Liver (tissue), 9 donors: ENCODE measurements around the gene CYP4F22. TPM values are rescaled to one million over a fixed set of nuclear protein-coding genes. Genes with fewer than 3 reads are reported as not detected.

Experiments used
- DNase-seq: peaks from one replicate; pipeline ENCODE4 v3.0.0-alpha.2; 2017; ENCODE audit warnings: low spot score
- H3K27ac ChIP-seq, 2 donors: one replicate each; pipeline ENCODE4 v1.7.0; 2013; ENCODE audit warnings: inconsistent platforms in 2 of 2, low read length in 2 of 2, control low read depth in 1 of 2, low read depth in 1 of 2, mild to moderate bottlenecking in 1 of 2
- H3K27me3 ChIP-seq, 4 donors: one replicate each; pipeline versions ENCODE4 v1.6.1 to v1.7.0; 2013; ENCODE audit warnings: low read length in 3 of 4, inconsistent platforms in 1 of 4, mild to moderate bottlenecking in 1 of 4, moderate library complexity in 1 of 4; ENCODE audit not compliant: control insufficient read depth in 4 of 4, insufficient read depth in 4 of 4
- H3K36me3 ChIP-seq, 4 donors: one replicate each; pipeline versions ENCODE4 v1.6.1 to v1.7.0; 2013; ENCODE audit warnings: low read length in 3 of 4, mild to moderate bottlenecking in 3 of 4, low read depth in 1 of 4, moderate library complexity in 1 of 4; ENCODE audit not compliant: control insufficient read depth in 4 of 4, insufficient read depth in 3 of 4
- H3K4me1 ChIP-seq, 4 donors: one replicate each; pipeline versions ENCODE4 v1.6.1 to v1.7.0; 2013; ENCODE audit warnings: low read length in 3 of 4, mild to moderate bottlenecking in 3 of 4, moderate library complexity in 1 of 4; ENCODE audit not compliant: control insufficient read depth in 4 of 4, insufficient read depth in 4 of 4
- H3K4me3 ChIP-seq, 3 donors: one replicate each; pipeline versions ENCODE4 v1.6.1 to v1.7.0; 2013; ENCODE audit warnings: low read length in 3 of 3, control low read depth in 1 of 3, low read depth in 1 of 3, mild to moderate bottlenecking in 1 of 3
- H3K9ac ChIP-seq, 2 donors: one replicate each; pipeline ENCODE4 v1.7.0; 2013; ENCODE audit warnings: low read length in 2 of 2, mild to moderate bottlenecking in 2 of 2, moderate library complexity in 2 of 2, control low read depth in 1 of 2, low read depth in 1 of 2
- H3K9me3 ChIP-seq, 4 donors: one replicate each; pipeline versions ENCODE4 v1.6.1 to v1.7.0; 2013; ENCODE audit warnings: low read length in 3 of 4; ENCODE audit not compliant: control insufficient read depth in 4 of 4
- ATF3 ChIP-seq: IDR thresholded peaks from 2 replicates; pipeline ENCODE4 v1.6.1; 2016; ENCODE audit warnings: antibody characterized with exemption
- FOXA2 ChIP-seq: IDR thresholded peaks from 2 replicates; pipeline ENCODE4 v1.6.1; 2016; ENCODE audit warnings: antibody characterized with exemption
- GABPA ChIP-seq, 2 donors: IDR thresholded peaks in 1 of 2; conservative IDR thresholded peaks in 1 of 2; 2 replicates each; pipeline ENCODE4 v1.6.1; 2016; ENCODE audit warnings: antibody characterized with exemption in 2 of 2, mild to moderate bottlenecking in 1 of 2, moderate library complexity in 1 of 2
- JUND ChIP-seq, 2 donors: IDR thresholded peaks; 2 replicates each; pipeline ENCODE4 v1.6.1; 2016; ENCODE audit warnings: antibody characterized with exemption in 2 of 2
- RAD21 ChIP-seq, 2 donors: IDR thresholded peaks; 2 replicates each; pipeline ENCODE4 v1.6.1; 2016; ENCODE audit warnings: antibody characterized with exemption in 2 of 2, mild to moderate bottlenecking in 2 of 2
- SP1 ChIP-seq: IDR thresholded peaks from 2 replicates; pipeline ENCODE4 v1.6.1; 2018; ENCODE audit warnings: antibody characterized with exemption, mild to moderate bottlenecking
- WGBS: extraction: QIAGEN DNeasy Blood & Tissue Kit; methylation state at CpG from one replicate; pipeline ENCODE4 v1.1.7; 2013; 5-methylcytosine and 5-hydroxymethylcytosine counted together
- polyA plus RNA-seq, 2 donors: library from polyadenylated mRNA; stranded (reverse) in 1 of 2; unstranded in 1 of 2; fragments of 200-250 nt in 1 of 2; fragments of >200 nt in 1 of 2; fragmentation: Nextera tagmentation in 1 of 2; extraction: Ambion mirVana in 1 of 2; gene quantifications; one replicate each; pipeline versions ENCODE4 v1.2.1 to v1.2.3, GENCODE V29; 2013 to 2015
- total RNA-seq, 2 donors: library from RNA; depleted of rRNA; stranded (reverse); fragments of >200 nt; gene quantifications; one replicate each; pipeline ENCODE4 v1.2.3, GENCODE V29; 2014
- TF ChIP-seq, protein P1 (sequence below): IDR thresholded peaks from 2 replicates; pipeline ENCODE4 v1.6.1; 2016; ENCODE audit warnings: antibody characterized with exemption
- TF ChIP-seq, protein P2 (sequence below): fragments of 150-350 bp; IDR thresholded peaks from 2 replicates; pipeline ENCODE4 v1.5.1; 2017; ENCODE audit warnings: improper control_type of control experiment, low read depth, low read length; ENCODE audit not compliant: missing input control
- TF ChIP-seq, protein P3 (sequence below): IDR thresholded peaks from 2 replicates; pipeline ENCODE4 v1.6.1; 2016; ENCODE audit warnings: antibody characterized with exemption, mild to moderate bottlenecking
- donor health status: healthy.
- donor health status: healthy.
- donor health status: healthy.
- donor health status: healthy.
- donor health status: healthy.

Gene CYP4F22
- total and polyA plus RNA-seq, 4 donors = 0.42 to 3.9 (median 1.9) TPM

DNA sequence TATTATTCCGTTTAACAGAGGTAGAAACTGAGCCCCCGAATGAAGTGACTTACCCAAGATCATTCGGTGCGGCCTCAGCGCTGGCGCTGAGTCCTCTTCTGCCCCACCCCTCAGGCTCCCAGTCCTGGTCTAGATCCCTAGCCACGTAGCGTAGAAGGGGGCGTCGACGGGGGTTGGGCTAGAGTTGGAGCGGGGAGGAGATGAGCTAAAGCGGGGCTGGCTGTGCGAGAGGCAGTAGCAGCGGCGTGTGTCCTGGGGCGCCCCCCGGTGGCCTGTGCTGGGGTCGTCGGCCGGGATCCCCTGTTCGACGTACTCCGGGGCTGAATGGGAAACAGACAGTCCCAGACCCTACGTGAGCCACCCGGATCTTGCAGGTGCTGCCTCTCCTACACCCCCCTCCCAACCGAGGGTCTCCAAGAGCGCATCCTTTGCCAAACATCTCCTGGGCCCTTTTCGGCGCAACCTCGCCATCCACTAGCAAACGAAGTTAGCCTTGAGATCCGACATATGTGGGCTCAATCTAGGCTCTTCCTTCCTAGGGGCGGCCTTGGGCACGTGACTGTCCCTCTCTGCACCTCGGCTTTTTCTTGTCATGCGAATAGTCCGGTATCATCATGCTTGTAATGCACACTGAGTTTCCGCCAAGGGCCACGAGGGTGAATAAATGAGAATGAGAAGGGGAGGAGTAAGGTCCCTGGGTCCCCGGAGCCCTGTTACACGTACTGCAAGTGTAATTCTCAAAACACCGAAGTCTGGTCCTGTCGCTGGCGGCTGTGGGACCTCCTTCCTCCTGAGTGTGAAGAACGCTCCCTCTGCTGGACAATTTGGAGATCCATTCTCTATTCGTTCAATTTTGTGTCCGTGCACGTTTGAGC is 47.7 kb downstream of the CYP4F22 start (continued):
- TF ChIP-seq, protein P1, sequence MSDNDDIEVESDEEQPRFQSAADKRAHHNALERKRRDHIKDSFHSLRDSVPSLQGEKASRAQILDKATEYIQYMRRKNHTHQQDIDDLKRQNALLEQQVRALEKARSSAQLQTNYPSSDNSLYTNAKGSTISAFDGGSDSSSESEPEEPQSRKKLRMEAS = peak; percentile 26
- TF ChIP-seq GABPA (IDR thresholded peaks at IDR 0.05 in 1 of 2, conservative IDR thresholded peaks at IDR 0.05 in 1 of 2) (no peak), ATF3 (no peak), FOXA2 (no peak), RAD21 (IDR thresholded peaks at IDR 0.05) (peak; percentile 92 to 94)
- TF ChIP-seq, protein P2, sequence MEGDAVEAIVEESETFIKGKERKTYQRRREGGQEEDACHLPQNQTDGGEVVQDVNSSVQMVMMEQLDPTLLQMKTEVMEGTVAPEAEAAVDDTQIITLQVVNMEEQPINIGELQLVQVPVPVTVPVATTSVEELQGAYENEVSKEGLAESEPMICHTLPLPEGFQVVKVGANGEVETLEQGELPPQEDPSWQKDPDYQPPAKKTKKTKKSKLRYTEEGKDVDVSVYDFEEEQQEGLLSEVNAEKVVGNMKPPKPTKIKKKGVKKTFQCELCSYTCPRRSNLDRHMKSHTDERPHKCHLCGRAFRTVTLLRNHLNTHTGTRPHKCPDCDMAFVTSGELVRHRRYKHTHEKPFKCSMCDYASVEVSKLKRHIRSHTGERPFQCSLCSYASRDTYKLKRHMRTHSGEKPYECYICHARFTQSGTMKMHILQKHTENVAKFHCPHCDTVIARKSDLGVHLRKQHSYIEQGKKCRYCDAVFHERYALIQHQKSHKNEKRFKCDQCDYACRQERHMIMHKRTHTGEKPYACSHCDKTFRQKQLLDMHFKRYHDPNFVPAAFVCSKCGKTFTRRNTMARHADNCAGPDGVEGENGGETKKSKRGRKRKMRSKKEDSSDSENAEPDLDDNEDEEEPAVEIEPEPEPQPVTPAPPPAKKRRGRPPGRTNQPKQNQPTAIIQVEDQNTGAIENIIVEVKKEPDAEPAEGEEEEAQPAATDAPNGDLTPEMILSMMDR = peak; percentile 84

DNA sequence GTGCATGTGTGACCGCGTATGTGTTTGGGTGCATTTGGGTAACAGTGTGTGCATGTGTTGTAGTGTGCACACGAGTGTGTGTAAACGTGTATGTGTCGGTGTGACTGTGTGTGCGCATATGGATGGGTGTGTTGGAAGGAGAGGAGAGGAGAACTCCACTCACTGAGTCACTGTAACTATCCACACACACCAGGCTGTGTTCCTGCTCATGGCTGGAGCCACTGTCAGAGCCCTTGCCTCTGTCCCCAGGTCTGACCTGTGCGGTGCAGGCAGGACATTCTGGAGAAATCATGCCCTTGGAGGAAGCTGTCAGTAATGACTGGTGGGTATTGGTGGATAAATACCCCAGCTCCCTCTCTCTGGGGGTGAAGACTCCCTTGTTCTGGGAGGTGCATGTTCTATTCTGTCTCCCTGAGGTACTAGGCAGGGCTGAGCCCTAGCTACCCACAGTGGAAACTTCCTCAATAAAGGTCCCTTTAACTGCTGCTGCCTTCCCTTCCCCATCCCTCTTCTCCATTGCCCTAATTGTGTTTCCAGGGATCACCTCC is 48.4 kb downstream of the CYP4F22 start:
- no peaks in the 10 kb centered on the region for H3K9me3 ChIP-seq
- TF ChIP-seq ATF3 (no peak), JUND (IDR thresholded peaks at IDR 0.05) (no peak)
- TF ChIP-seq, protein P3, sequence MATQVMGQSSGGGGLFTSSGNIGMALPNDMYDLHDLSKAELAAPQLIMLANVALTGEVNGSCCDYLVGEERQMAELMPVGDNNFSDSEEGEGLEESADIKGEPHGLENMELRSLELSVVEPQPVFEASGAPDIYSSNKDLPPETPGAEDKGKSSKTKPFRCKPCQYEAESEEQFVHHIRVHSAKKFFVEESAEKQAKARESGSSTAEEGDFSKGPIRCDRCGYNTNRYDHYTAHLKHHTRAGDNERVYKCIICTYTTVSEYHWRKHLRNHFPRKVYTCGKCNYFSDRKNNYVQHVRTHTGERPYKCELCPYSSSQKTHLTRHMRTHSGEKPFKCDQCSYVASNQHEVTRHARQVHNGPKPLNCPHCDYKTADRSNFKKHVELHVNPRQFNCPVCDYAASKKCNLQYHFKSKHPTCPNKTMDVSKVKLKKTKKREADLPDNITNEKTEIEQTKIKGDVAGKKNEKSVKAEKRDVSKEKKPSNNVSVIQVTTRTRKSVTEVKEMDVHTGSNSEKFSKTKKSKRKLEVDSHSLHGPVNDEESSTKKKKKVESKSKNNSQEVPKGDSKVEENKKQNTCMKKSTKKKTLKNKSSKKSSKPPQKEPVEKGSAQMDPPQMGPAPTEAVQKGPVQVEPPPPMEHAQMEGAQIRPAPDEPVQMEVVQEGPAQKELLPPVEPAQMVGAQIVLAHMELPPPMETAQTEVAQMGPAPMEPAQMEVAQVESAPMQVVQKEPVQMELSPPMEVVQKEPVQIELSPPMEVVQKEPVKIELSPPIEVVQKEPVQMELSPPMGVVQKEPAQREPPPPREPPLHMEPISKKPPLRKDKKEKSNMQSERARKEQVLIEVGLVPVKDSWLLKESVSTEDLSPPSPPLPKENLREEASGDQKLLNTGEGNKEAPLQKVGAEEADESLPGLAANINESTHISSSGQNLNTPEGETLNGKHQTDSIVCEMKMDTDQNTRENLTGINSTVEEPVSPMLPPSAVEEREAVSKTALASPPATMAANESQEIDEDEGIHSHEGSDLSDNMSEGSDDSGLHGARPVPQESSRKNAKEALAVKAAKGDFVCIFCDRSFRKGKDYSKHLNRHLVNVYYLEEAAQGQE = no peak
- peaks cover 1 to 13% (median 6%) of the 10 kb centered on the region in 4 donors for H3K4me1 ChIP-seq
- no peaks in the 10 kb centered on the region for H3K27me3 ChIP-seq
- under 1% methylated on average over 7 of the region's 7 CpGs for WGBS
- H3K4me3 ChIP-seq = no peak overlapping the region
- no peak overlapping the region for H3K27ac ChIP-seq
- no peak overlapping the region for H3K9ac ChIP-seq
- no peaks in the 10 kb centered on the region for H3K36me3 ChIP-seq
- no peak for DNase-seq

DNA sequence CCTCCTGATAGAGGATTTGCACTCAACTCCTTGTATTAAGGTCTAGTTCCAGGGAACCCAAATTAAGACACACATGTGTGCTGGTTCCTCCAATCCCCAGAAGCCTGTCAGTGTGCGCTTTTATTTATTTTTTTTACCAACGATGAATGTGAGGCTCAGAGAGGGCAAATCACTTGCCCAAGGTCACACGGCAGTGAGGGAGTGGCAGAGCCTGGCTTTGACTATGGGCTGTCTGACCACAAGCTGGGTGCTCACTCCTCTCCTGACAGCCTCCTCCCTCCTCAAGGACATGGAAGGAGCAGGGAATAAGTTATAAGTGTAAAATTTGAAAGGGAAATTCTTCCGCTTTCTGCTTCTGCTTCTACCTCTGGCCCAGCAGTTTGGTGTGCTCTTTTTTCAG is 48.9 kb downstream of the CYP4F22 start:
- no peaks in the 10 kb centered on the region for H3K27me3 ChIP-seq
- WGBS = 80% methylated on average over 4 of the region's 4 CpGs

More for the DNA sequence above, 48.9 kb downstream of the CYP4F22 start:
- no peak for TF ChIP-seq SP1
- DNase-seq = no peak
- no peak overlapping the region for H3K9ac ChIP-seq
- H3K36me3 ChIP-seq = no peaks in the 10 kb centered on the region
- no peaks in the 10 kb centered on the region for H3K9me3 ChIP-seq
- no peak overlapping the region for H3K4me3 ChIP-seq
- no peak overlapping the region for H3K27ac ChIP-seq
- H3K4me1 ChIP-seq = peaks cover 1 to 13% (median 6%) of the 10 kb centered on the region in 4 donors
